ENCODE measurements around the gene C22orf39. TPM values are rescaled to one million over a fixed set of nuclear protein-coding genes. Genes with fewer than 3 reads are reported as not detected.

Gene C22orf39
- total and polyA plus RNA-seq, 10 of the 15 experiments (the other 5 are each of a cell fraction or from before 2014, with no cell fraction given) = 6.7 to 47.0 (median 26.5) TPM

- Histone ChIP-seq H2AFZ (ENCODE audit: control insufficient read depth, low read depth, low read length) (no peak overlapping the region), H3K9me3 (replicated peaks; ENCODE audit: control insufficient read depth, insufficient read depth, low read length) (no peaks in the 10 kb centered on the region), H3K27ac (ENCODE audit: control insufficient read depth, insufficient read depth) (no peak overlapping the region), H3K4me3 (no peak overlapping the region), H3K4me1 (ENCODE audit: control insufficient read depth, insufficient read depth, low read length) (no peaks in the 10 kb centered on the region; the same call in 1 of the 2 replicates), H3K4me2 (ENCODE audit: control insufficient read depth, insufficient read depth) (no peak overlapping the region), H3K9ac (ENCODE audit: control insufficient read depth, insufficient read depth, low read length) (no peak overlapping the region), H4K20me1 (ENCODE audit: control insufficient read depth, insufficient read depth) (no peaks in the 10 kb centered on the region), H3K79me2 (ENCODE audit: control insufficient read depth, insufficient read depth, low read length) (peaks cover 11% of the 10 kb centered on the region), H3K36me3 (ENCODE audit: control insufficient read depth in 2 of 2, insufficient read depth in 2 of 2, low read length in 1 of 2) (peaks cover 19 to 34% of the 10 kb centered on the region in 2 experiments; a peak in 3 of 4 replicates), H3K27me3 (replicated peaks in 1 of 2; ENCODE audit: control insufficient read depth in 2 of 2, insufficient read depth in 2 of 2, low read length in 1 of 2) (no peaks in the 10 kb centered on the region)
- ChIA-PET POLR2A (no interaction called here), RAD21 (ENCODE audit: unreplicated experiment) (no interaction called here), CTCF (interaction anchor here (1.1 kb wide), 1 partner anchor 16 kb away, joined by 4 read pairs; no protein-coding TSS in a partner anchor), SMC1A (ENCODE audit: uncharacterized antibody, unreplicated experiment) (interaction anchor here (0.6 kb wide), 1 partner anchor 8 kb away, joined by 3 read pairs; no protein-coding TSS in a partner anchor)
- intact Hi-C loops (cut with micrococcal nuclease; ENCODE audit: unreplicated experiment) = no loop called here
- 96% methylated on average over 16 of the region's 16 CpGs for WGBS (ENCODE audit: insufficient coverage, insufficient replicate concordance, low lambda C conversion rate, missing lambda C conversion rate)
- DNase-seq (ENCODE audit: low read depth, low spot score) (no peak), ATAC-seq (no peak), FAIRE-seq (no peak)
- in situ Hi-C loops (cut with MboI) = no loop called here
- BruUV-seq (replicated peaks) = no TSS peak
- no peak for TF ChIP-seq STAT1 (conservative IDR thresholded peaks at IDR 0.05)
Measured at GRCh38 chr22:19407649-19408606, 39.6 kb downstream of the C22orf39 start.

- DNase-seq (ENCODE audit: low read depth, low spot score) (no peak), FAIRE-seq (no peak), ATAC-seq (no peak)
- WGBS (ENCODE audit: insufficient coverage, insufficient replicate concordance, low lambda C conversion rate, missing lambda C conversion rate) = 98% methylated on average over 4 of the region's 4 CpGs
- intact Hi-C loops (cut with micrococcal nuclease; ENCODE audit: unreplicated experiment) (no loop called here), in situ Hi-C loops (cut with MboI) (no loop called here)
- ChIA-PET RAD21 (ENCODE audit: unreplicated experiment) (no interaction called here), CTCF (interaction anchor here (0.8 to 1.1 kb wide), 2 partner anchors 12 to 15 kb away, joined by 3 to 4 read pairs; no protein-coding TSS in a partner anchor), POLR2A (no interaction called here), SMC1A (ENCODE audit: uncharacterized antibody, unreplicated experiment) (no interaction called here)
- H3K4me3 ChIP-seq = no peak overlapping the region
- H3K9ac ChIP-seq (ENCODE audit: control insufficient read depth, insufficient read depth, low read length) = no peak overlapping the region
- no peaks in the 10 kb centered on the region for H3K27me3 ChIP-seq (replicated peaks in 1 of 2; ENCODE audit: control insufficient read depth in 2 of 2, insufficient read depth in 2 of 2, low read length in 1 of 2)
- H4K20me1 ChIP-seq (ENCODE audit: control insufficient read depth, insufficient read depth) = no peaks in the 10 kb centered on the region
- no peak overlapping the region for H2AFZ ChIP-seq (ENCODE audit: control insufficient read depth, low read depth, low read length)
- H3K4me2 ChIP-seq (ENCODE audit: control insufficient read depth, insufficient read depth) = no peak overlapping the region
- peaks cover 2% of the 10 kb centered on the region; the same call in 1 of the 2 replicates for H3K79me2 ChIP-seq (ENCODE audit: control insufficient read depth, insufficient read depth, low read length)
- no peaks in the 10 kb centered on the region for H3K9me3 ChIP-seq (replicated peaks; ENCODE audit: control insufficient read depth, insufficient read depth, low read length)
- H3K36me3 ChIP-seq (ENCODE audit: control insufficient read depth in 2 of 2, insufficient read depth in 2 of 2, low read length in 1 of 2) = peaks cover 19 to 34% of the 10 kb centered on the region in 2 experiments; a peak in 3 of 4 replicates
- H3K27ac ChIP-seq (ENCODE audit: control insufficient read depth, insufficient read depth) = no peak overlapping the region
- no TSS peak for BruUV-seq (replicated peaks)
- H3K4me1 ChIP-seq (ENCODE audit: control insufficient read depth, insufficient read depth, low read length) = no peaks in the 10 kb centered on the region
- TF ChIP-seq POLR2AphosphoS5 (IDR thresholded peaks at IDR 0.05; ENCODE audit: low read length) = no peak
- no peak for TF ChIP-seq ZNF274 (IDR thresholded peaks at IDR 0.05; ENCODE audit: insufficient read depth, insufficient read length)
- no peak for TF ChIP-seq ZNF24 (IDR thresholded peaks at IDR 0.05)
- no peak for TF ChIP-seq STAT3 (IDR thresholded peaks at IDR 0.05; ENCODE audit: low read depth, low read length)
- no peak for TF ChIP-seq JUNB (IDR thresholded peaks at IDR 0.05)
- TF ChIP-seq PML (IDR thresholded peaks at IDR 0.05; ENCODE audit: low read length) = no peak
- TF ChIP-seq RELA (IDR thresholded peaks at IDR 0.05; ENCODE audit: borderline replicate concordance, partially characterized antibody) = no peak
- TF ChIP-seq ZSCAN29 (IDR thresholded peaks at IDR 0.05) = no peak
- TF ChIP-seq ATF3 (IDR thresholded peaks at IDR 0.05; ENCODE audit: borderline replicate concordance, extremely low read depth, low read depth, low read length) = no peak
- no peak for TF ChIP-seq MTA2 (IDR thresholded peaks at IDR 0.05; ENCODE audit: low read depth)
- no peak for TF ChIP-seq ZBTB40 (IDR thresholded peaks at IDR 0.05; ENCODE audit: borderline replicate concordance)
Measured at GRCh38 chr22:19406846-19407245, 40.7 kb downstream of the C22orf39 start.
